ENCODE data around the gene TMEM240.
"Not testable (repeated sequence)": the region's sequence is repeated elsewhere in the genome, so short reads cannot be mapped to it uniquely, and the experiment has no call there.

The TMEM240 gene

DNA sequence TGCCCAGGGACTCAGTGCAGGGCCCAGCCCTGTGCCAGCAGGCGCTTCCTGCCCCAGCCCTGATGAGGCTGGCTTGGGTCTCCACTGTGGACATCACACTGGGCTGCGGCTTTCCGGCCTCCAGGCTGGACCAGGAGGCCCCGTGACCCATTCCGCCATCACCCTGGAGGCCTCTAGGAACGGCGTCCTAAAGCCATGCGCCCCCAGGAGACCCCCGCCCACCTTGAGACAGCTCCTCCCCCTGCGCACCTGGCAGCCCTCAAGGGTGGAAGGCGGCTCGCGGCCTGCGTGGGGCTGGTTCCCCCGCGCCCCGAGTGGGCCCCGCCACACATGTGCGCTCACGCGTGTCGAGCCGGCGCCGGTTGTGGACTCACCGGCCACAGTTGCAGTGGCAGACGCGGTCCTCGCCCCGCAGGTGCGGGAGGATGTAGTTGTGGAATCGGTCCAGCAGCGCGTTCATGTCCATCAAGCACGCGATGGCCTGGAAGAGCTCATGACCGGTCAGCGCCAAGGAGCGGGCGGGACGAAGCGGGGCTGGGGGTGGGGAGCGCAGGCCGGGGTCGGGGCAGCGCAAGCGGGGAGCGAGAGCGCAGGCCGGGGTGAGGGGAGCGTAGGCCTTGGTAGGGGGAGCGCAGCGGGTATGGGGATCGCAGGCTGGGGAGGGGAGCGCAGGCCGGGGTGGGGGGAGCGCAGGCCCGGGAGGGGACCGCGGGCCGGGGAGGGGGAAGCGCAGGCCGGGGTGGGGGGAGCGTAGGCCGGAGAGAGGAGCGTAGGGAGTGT is 924 bp downstream of the TMEM240 start:
- DNase-seq: no peak

DNA sequence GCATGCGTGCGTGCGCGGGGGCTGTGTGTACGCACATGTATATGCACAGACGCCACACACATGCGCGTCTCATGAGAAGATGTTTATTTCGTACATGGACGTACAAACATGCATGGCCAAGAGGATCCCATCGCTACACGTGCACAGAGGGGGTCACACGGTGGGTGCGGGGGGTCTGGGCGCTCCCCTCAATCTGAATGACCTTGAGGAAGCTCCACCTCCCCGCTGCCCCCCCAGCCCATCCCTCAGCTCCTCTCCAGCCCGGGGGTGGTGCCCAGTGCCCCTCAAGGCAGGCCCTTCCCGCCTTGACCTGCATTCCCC is 1.5 kb downstream of the TMEM240 start:
- no peak for DNase-seq

DNA sequence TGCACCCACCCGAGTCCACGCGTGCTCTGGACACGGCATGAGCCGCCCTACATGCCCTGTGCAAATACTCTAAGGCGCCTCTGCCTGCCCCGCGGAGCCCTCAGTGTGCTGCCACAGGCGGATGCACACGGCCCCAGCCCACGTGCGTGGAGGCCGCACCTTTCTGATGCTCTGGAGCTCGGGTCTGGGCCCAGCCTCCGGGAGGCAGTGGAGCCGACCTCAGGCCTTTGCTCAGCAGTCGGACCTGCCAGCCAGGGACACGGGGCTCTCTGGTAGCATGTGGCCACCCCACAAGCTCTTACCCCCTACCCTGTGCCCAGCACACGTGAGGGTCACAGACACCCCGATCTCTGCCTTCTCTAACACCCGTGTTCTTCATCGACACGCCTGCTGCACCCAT is 2.1 kb downstream of the TMEM240 start:
- no peak for DNase-seq

DNA sequence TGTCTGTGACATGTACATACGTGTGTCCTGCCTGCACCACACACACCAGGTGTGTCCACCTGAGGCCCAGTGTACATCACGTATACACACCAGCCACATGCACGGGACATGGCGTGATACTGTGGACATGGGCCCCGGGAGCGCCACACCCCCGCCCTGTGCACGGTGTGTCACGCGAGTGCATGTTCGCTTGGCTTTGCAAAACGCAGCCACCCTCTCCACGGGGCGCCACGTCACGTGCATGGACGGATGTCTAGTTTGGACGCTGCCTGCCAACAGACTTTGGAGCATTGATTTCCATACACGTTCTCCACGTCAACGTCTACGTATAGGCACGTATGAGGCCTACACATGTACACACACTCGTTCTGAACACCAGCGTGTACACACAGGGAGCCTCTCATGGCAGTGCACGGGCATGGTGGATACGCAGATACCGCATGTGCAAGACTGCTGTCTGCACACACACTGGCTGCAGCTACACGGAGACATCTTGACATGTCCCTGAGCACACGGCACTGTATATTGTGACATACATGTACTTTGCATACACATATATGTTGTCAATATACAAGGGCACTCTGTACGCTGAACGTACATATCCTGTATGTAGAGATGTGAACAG is 2.7 kb downstream of the TMEM240 start:
- no peak for DNase-seq

DNA sequence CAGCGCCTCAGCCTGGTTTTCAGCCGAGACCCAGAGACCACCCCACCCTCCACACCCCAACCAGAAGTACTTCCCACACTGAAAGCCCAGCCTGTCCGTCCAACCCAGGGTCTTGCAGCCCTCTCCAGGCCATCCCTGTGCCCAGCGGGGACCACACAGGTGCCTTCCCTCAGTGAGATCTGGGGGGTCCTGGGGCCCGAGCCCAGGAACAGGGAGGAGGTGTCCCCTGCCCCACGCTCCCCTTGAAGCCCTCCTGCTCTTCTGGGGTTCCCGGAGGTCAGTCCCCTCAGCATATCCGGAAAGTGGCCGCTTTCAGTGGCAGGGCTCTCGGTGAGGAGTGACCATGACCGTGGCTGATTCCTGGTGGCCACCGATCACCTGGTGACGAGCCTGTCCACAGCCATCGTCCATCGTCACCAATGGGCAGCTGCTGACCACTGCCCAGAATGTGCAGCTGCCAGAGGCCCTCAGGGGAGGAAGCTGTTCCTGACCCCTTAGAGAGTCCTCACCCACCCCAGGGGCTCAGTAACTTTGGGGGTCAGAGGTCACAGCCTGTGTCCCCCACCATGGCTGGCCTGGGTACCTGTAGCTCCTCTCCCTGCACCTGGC is 3.4 kb downstream of the TMEM240 start:
- no peak for DNase-seq

DNA sequence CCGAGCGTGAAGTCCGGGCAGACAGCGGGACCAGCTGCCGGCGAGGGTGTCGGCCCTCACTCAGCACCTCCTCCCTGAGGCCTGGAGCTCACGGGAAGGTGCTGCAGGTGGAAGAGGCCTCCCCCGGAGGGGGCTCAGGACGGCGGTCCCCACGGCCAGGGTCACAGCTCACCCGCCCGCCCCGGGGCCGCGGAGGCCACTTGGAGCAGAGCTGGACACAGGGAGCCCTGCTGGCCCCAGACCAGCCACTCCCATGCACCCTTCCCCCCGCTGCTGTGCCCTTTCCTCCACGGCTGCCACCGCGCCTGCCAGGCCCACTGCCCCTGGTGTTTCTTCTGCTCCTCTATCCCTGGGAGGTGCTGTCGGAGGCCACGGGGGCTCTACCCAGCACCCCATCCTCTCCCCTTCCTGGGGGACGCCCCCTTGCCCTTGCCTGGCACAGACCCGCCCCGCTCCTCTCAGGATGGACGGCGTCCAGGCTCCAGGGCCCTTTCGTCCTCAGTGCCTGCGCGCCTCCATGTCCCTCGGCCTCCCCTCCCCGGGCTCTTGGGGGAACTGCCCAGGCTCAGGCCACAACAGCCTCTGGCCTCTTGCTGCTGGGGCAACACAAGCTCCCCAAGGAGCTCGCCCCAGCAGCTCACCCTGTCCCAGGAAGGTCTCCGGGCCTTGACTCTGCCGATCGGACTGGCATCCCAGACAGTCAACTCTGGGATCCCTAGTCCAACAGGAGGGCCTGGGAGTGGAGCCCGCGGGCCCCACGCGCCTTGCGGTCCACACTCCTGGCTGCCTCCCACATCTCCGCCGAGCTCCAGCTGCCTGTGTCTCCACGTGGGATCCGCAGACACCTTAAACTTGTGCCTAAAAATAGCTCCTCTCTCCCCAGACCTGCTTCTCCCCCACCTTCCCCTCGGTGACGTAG is 4.1 kb downstream of the TMEM240 start:
- no peak for DNase-seq

DNA sequence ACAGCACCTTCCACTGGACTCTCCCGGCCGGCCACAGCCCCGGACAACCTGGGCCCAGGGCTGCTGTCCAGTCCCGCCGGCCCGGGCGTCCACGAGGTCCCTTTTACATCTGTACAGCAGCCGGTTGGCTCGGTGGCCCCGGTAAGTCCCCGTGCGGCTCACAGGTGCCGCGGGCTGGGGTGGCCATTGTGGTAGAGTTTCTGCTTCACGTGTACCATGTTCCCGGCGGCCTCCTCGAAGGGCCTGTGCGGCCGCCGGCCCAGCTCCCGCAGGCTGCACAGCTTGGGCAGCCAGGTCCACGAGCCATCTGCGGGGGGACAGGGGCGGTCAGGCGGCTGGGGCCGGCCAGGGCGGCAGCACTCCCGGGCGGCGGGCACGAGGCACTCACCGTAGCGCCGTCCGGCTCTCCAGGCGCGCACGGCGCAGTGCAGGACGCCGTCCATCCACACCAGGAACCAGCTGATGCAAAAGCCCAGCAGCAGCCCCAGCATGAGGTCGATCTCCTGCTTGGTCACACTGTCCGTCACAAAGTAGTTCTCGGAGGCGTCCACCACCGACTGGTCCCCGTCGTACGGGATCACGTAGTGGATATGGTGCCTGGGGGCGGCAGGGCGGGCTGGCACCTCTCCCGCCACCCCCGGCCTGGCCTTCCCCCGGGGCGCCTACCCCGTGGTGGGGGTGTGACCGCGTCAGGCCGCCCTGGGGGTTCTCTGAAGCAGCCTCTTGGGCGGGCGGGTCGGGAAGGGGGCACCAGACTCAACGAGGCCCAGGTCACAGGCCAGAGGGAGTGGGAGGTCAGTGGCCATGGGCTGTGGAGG is 5.0 kb downstream of the TMEM240 start:
- no peak for DNase-seq

DNA sequence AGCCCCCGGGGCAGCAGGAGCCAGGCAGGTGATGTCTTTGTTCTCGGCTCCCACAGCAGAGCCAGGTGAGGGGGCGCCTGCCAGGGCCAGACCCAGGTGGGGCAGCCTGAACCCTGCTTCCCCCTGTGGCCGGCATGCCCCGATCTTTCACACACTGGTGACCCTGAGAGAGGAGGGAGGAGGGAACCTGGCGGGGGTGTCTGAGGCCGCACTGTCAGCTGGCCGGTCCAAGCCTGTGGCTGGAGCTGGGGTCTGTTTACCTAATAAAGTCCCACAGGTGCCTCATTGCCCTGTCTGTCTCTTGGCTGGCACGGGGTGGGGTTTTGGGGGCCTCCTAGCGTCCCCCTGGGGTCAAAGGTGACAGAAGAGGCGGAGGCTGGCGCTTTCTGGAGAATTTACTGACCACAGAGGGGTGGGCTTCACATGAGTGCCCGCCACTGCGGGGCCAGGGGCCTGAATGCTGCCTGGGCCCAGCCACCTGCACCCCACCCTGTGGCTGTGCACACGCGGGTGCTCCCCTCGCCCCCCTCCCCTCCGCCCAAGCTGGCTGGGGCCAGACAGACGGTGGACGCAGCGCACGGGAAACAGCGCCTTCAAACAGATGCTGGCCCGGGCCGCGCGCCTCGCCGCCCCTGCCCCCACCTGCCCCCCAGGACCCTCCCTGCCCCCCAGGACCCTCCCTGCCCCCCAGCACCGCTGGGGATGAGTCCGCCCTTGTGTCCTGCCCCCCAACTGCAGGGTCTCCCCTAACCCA is 5.8 kb downstream of the TMEM240 start:
- no peak for DNase-seq

DNA sequence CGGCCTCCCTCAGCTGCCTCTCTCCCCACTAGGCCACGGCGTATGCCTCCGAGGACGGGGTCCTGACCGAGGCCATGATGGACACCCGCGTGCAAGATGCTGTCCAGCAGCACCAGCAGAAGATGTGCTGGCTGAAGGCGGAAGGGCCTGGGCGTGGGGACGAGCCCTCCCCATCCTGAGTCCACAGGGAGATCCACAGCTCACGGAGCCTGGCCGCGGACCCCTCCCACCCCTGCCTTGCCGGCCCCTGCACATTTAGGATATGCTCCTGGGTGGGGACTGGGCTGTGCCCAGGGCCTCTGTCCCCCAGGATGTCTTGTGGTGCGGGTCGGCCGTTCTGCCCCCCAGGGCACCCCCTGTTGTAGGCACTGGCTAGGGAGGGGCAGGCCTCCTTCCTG is 6.5 kb downstream of the TMEM240 start:
- not testable (repeated sequence) for DNase-seq

DNA sequence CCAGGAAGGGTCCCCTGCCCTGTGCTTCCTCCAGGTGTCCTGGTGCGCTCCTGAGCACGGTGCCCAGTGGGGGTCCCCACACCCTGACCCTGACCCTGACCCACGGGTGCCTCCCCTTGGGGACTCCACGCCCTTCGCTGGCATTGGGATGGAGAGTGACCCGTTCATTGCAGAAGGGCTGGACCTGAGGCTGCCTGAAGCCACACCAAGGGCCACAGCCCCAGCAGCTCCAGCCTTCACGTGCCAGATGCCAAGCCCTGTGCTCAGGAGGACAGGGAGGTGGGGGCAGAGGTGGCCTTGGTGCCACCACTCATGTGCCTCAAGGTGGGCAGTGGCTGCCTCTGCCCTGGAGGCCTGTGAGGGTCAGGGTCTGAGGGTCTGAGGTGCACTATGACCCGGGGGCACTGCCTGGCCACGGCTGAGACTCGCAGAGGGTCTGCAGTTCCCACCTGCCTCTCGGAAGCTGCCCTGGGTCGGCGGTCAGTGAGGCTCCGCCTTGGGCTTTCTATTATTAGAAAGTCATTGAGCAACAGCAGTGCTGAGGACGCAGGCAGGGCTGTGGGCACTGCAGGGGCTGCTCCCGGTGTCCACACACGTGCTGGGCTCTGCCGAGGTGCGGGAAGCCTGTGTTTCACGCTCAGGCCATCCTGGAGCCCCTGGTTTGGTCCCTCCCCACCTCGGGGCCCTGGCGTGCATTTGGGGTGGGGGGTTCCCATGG is 7.1 kb downstream of the TMEM240 start:
- DNase-seq: not testable (repeated sequence)

DNA sequence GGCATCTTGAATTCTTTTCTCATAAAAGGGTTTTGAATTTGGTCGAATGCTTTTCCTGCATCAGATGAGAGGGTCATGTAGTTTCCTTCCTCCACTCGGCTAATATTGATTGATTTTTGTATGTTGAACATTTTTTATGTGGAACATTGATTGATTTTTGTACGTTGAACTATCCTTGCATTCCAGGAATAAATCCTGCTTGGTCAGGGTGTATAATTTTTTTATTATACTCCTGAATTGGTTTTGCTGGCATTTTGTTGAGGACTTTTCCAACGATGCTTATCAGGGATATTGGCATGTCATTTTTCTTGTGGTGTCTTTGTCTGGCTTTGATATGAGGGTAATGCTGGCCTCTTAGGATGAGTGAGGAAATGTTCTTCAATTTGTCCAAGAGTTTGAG is 8.5 kb downstream of the TMEM240 start:
- DNase-seq: no peak

DNA sequence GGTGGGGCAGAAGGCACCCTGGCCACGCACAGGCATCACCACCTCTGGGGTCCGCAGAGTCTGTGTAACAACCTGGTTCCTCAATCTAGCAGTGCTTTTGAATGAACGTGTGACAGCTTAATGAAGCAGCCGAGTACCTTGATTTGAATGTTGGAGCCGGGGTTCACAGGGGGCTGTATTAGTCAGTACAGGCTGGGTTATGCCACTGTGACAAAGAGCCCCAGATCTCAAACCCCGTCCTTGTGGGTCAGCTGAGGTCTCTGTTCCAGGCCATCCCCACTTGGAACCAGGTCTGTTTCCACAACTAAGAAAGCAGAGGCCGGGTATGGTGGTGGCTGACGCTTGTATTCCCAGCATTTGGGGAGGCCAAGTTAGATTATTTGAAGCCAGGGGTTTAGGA is 10.5 kb downstream of the TMEM240 start:
- no peak for DNase-seq

DNA sequence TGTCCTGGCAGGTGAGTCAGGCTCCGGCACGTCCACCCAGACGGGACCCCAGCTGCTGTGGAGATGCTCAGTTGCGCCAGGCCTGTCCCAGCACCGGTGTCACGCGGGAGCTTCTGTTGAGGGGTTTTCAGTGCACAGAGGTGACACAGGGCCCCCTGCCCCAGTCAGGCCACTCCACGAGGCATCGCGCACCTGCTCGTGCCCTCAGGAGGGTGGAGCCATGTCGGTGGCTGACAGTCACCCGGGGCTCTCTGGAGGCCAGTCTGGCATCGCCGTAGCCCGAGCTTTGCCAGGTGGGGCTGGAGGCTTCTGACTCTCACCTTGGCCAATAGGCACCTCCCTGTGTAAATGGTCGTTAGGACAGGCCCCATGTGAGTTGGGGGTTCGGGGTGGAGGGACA is 11.1 kb downstream of the TMEM240 start:
- no peak for DNase-seq

DNA sequence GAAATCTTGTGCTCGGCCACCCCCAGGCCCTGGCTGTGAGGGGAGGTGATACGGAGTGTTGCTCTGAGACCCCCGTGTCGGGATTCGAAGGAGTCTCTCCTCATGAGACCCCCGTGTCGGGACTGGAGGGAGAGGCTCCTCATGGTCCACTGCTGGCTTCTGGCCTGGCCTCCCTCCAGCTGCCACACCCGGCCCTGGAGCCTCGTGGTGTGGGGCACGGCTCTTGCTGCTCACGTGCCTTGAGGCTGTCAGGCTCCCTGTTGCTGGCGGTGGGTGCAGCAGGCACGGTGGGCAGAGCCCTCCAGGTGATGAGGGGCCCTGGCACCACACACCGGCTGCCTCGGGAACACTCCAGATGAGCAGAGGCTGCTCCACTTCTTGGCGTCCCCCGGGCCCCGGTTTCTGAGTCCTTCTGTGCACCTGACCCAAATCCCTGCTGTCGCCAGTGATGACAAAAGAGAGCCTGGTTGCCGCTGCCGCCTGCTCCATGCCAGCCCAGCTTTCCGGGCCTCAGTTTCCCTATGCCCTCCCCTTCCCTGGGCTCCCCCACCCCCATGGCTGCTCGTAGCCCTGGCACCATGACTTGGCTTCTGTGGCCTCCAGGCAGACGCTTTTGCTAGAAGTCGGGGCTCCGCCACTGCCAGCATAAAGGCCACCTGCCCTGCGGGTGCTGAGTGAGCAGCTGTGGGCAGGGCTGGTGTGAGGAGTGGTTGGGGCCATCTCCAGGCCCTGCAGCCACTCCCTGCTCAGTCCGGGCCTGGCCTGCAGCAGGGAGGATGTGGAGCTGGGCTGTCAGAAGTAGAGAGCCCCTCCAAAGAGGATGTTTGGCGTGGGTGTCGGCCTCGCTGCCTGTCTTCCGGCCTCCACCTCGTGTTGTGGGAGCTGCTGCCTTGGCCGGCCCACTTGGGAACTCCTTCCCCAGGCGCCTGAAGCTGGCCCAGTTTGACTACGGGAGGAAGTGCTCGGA is 11.8 kb downstream of the TMEM240 start:
- no peak for DNase-seq

DNA sequence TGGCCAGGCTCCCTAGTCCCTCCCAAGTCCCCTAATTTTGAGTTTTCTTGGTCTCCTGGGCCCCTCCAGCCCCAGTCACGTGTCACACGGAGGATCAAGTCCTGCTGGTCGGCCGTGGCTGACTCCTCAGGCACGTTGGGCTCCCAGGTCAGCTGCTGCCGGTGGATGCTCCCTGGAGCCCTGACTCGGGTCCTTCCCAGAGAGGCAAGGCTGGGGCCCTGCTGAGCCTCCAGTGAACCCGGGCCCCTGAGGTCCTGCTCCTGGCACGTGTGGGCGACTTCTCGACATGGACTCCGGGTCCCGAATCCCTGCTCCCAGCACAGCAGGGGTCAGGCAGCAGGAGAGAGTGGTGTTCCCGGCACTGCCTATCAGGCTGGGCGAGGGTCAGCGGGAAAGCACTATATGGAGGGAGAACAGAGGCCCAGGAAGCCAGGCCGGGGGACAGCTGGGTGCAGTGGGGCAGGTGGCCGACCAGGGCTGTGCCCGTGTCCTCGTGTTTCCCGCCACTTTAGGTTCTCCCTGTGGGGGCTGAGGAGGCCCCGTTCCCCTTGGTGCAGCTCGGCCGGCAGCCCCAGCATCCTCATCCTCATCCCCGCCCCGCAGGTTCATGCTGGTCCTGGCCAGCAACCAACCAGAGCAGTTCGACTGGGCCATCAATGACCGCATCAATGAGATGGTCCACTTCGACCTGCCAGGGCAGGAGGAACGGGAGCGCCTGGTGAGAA is 13.2 kb downstream of the TMEM240 start:
- DNase-seq: no peak

DNA sequence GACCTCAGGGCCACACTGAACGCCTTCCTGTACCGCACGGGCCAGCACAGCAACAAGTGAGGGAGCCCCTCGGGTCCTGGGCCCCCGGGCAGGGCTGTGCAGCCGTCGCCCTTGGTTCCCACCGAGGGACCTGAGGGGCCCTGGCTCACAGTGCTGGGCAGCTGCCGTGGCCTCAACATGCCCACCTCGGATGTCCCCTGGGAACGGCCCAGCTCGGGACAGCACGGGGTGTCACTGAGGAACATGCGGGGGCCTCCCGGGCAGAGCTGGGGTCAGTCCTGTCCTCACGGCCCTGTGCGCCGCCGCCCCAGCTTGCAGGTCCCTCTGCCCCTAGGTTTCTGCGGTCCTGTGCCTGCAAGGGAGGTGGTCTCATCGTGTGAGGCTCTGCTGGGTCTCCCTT is 13.9 kb downstream of the TMEM240 start:
- DNase-seq: not testable (repeated sequence)

DNA sequence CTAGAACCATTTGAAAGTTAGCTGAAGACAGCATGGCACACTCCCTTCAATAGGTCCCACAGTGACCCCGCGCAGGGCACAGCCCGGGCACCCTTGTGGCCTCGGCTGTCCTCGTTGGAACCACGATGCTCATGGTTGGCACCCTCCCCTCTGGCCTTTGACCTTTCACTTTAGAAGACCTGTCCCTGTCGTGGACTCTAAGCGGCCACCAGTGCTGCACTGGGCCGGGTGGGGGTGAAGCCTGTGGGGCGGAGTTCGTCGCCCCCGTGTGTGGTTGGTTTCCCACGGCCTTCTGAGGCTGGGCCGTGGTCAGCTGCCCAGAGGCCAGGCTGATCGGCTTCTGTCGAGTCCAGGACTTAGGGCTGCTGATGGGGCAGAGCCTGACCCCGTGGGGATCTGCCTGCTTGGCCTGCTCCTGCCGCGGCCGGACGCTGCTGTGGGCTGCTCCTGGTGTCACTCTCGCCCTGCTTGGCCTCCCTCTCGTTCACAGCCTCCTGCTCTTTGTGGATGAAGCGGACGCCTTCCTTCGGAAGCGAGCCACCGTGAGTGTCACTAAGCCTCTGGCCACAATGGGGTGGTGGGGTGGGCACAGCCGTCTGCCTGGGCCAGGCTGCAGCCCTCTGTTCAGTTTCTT is 15.6 kb downstream of the TMEM240 start:
- not testable (repeated sequence) for DNase-seq

DNA sequence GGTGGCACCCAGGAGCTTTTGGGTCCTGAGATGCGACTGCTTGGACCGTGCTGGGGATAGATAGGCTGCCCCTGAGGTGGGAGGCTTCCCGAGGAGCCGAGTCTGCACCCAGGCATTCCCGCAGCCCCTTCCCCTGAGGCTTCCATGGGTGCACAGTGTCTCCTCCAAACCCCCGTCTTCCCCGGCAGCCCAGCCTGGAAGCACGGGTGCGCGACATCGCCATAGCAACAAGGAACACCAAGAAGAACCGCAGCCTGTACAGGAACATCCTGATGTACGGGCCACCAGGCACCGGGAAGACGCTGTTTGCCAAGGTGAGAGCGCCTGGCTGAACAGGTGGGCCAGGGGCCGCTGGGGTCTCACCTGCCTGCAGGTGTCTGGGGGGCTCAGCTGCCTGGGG is 16.8 kb downstream of the TMEM240 start:
- DNase-seq: not testable (repeated sequence)

DNA sequence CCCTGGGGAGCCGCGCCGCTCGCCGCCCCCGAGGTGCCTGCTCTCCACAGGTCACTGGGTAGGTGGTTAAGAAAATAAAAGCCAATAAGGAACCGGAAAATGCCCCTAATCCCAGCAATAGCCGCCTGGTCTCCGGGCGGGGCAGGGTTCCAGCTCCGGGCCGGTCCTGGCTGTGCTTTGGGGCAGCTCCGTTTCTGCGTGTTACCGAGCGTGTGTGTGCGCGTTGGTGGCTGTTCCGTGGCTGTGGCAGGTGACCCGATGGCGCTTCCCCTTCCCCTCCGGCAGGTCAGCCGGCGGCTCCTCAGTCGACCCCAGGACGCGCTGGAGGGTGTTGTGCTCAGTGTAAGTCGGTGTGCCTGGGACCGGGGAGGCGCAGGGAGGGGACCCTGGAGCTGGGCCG is 17.2 kb downstream of the TMEM240 start:
- not testable (repeated sequence) for DNase-seq

All from activated CD4-positive, alpha-beta T cell treated with anti-CD3 and anti-CD28 coated beads for 48 hours (primary cell).